Measurements from ENCODE around the gene TUBG2.
"Not testable (repeated sequence)": the region's sequence is repeated elsewhere in the genome, so short reads cannot be mapped to it uniquely, and the experiment has no call there.

The TUBG2 gene

DNA sequence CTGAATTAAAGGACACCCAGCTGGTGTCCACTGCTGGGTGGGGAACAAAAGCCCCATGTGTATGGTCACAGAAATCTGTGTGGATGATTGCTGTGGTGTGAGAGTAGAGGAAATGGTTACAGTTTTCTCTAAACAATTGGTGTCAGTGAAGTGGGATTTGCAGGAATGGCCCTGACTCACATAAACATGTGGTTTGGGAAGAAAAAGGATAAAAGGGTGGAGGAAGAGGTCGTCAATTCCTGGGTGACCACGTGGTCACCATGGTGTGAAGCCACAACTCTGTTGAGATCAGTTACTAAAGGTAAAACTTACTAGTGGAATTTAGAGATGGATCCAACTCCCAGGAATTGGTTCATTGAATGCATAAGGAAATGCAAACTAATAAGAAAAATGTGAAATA is 3.6 kb upstream of the TUBG2 start:
- no peak for DNase-seq

DNA sequence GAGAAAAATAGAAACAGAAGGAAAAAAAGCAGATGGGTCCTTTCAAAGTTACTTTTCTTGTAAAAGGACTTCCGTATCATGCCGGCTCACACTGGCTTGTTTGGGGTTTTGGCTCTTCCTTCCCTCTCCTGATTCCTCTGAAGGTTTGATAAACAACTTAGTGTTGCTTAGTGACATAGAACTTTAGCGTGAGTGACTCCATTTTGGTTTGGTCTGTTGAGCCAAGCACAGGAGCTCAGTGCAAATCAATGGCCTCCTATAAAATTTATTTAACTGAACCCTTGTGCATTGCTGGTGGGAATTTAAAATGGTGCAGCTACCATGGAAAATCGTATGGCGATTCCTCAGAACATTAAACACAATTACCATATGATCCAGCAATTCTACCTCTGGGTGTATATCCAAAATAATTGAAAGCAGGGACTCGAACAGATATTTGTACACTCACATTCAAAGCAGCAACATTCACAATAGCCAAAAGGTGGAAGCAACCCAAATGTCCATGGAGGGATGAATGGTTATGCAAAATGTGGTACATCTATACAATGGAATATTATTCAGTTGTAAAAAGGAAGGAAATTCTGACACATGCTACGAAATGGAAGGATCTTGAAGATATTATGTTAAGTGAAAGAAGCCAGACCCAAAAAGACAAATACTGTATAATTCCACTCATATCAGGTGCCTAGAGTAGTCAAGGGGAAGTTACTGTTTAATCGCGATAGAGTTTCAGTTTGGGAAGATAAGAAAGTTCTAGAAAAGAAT is 1.1 kb upstream of the TUBG2 start:
- DNase-seq, result peak; percentile 23

DNA sequence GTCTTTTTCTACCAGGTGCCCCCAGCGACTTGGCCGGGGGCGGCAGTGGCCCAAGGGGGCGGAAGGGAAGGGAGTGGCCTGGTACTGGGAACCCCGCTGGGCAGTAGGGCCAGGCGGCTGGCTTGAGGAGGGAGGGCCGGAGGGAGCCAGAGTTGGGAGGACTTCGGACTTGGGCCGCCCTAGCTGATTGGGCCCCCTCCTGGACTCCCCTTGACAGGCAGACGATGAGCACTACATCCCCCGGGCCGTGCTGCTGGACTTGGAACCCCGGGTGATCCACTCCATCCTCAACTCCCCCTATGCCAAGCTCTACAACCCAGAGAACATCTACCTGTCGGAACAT is 819 bp downstream of the TUBG2 start:
- DNase-seq, result not testable (repeated sequence)

DNA sequence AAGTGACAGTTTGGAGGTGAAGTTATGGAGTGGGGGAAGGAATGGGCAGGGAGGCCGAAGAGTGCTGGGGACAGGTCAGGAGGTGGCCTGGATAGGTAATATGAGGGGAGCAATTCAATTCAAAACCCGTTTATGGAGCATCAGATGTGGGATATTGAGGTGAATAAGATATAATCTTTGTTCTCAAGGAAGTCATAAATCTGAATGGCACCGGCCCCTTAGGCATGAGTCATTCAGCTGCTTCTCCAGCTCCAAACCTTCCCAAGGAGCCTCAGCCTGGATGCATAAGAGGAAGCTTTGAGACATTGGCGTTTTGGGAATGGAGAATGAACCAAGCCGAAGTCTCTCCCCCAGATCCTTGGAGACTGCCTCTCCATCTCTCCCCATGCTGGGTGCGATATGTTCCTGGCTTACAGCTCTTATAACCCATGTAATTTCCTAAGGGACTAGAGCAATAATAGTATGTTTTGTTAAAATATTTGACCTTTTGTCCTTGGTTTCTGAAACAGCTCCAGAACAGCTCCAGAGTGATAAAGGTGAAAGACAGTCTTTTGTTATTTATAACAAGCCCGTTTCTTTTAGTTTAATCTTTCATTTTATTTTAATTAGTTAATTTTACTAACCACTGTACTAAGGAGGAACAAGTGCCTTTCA is 1.7 kb downstream of the TUBG2 start:
- DNase-seq, result no peak

DNA sequence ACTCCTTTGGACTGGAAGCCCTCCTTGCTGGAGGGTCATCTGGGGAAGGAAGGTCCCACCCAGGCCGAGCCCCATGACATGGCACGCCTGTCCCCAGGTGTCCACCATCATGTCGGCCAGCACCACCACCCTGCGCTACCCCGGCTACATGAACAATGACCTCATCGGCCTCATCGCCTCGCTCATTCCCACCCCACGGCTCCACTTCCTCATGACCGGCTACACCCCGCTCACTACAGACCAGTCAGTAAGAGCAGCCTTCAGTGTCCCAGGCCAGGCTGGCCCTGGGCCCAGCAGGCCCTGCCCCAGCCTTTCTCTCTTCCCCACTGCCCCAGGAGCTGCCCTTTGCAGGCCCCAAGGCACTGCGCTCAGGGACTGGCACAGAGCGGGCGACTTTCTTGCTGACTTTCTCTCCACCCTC is 6.5 kb downstream of the TUBG2 start:
- no peak for DNase-seq

DNA sequence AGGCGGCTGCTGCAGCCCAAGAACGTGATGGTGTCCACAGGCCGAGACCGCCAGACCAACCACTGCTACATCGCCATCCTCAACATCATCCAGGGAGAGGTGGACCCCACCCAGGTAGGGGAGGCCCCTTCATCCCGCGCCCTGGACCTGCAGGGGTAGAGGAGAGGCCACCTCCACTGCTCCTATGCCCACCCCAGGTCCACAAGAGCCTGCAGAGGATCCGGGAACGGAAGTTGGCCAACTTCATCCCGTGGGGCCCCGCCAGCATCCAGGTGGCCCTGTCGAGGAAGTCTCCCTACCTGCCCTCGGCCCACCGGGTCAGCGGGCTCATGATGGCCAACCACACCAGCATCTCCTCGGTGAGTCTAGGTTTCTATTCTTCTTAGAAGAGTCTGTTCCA is 7.0 kb downstream of the TUBG2 start:
- not testable (repeated sequence) for DNase-seq

DNA sequence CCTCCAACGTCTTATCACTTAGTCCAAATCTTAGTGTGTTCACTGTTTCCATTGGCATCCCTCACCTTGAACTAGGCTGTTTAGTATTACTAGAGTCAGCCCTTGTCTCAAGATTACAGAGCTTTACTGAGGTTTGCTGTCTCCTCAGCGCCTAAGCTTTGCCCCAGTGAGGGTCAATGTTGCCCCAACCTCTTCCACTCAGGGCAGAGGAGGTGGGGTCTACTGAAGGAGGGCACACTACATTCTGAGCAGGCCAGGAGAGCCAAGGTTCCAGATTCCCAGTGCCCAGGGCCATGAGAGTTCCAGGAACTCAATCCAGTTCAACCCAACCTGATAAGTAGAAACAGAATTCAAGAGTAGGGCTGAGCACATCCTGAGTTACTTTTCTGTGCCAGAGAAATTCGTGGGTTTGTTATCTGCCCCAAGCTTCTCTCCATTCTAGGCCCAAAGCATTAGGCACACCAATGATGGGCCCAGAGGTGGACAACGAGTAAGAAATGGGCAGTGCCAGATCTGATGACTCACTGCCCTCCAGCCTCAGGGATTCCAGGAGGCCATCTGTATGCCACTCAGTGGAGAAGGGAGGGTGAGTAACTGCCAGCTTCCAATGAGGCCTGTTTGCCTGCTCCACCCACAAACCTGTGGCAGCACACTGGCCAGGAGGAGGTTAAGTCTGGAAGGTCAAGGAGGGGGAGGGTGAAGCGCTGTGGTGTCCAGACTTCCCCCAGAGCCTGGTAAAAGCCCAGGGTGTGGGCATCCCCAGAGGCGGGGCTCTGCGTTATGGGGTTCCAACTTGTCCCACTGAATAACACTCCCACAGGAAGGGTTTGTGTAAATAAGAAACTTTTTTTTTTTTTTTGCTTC is 8.2 kb downstream of the TUBG2 start:
- DNase-seq, result no peak

DNA sequence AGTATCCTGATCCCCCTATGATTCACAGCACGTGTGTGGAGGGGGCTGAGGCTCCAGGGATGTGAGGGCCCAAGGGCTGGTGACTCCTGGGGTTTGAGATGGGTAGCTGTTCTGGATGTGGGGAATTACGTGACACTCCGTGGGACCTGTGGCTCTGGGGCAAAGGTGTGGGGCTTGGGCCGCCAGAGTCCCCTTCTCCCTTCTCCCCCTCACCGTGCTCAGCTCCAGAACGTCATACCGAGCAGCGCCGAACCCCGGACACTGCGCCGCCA is 10.6 kb downstream of the TUBG2 start:
- no peak for DNase-seq

DNA sequence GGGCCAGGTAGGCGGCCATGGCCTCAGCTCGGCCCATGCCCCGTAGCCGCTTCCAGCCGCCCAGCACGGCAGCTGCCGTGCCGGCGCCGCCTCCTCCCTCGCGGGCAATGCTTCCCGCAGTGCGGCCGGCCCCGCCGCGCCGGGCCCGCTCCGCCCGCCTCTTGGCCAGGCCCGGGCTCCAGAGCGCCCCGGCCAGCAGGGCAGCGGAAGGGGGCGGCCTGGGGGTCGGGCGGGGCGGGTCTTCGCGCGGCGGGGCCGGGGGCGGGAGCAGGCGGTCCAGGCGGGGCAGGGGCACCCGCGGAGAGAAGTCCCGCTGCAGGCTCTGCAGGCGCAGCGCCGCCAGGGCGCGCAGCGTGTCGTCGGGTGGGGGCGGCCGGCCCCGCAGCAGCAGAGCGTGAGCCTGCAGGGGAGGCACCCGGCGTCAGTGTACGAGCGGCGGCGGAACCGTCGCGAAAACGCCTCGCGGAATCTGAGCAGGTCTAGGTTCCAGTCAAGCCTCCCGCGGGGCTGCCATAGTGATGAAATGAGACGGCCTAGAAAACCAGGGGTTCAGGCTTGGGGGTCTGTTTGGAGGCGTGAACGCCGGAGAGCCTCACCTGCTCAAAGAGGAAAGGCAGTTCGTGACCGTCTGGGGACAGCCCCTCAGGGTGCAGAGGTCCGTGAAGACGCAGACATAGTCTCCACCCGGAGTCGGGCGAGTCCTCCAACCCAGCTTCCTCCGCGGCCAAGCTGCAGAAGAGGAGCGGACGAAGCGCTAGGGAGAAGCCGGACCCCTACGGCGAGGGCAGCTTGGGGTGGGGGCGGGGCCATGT is 11.1 kb downstream of the TUBG2 start:
- no peak for DNase-seq

DNA sequence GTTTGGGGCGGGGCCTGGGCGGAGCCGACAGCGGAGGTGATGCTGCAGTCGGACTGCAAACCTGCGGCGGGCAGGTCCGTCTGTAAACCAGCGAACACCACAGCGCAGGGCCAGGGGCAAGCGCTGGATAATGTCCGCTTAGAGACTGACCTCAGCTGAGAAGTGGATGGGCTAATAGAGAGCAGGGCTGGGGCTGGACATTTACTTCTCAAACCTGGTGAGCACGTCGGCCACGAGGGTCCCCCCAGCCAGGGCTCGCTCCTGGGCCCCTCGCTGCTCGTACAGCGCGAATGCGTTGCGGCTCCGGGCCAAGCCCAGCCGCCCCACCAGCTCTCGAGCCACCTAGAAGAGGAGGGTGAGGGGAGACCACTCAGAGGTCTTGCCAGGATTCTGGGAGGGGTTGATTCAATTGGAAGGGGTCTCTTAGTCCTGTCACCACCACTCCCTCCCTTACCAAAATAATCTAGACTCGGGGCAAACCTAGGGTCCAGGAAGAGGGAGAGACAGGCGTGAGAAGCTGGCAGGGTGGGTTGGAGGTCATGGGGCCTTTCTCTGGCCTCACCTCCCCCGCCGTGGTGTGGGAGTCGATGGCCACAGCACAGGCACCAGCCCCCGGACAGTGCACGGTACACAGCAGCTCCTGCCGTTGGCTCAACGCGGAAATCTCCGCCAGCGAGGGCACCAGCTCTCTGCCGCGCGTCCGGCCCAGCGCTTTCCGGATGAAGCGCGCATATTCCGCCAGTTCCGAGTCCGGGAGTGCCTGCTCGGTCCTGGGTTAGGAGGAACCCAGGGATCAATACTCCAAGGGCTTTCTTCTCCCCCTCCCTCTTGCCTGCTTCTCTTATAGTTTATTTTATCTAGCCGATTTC is 11.9 kb downstream of the TUBG2 start:
- no peak for DNase-seq

DNA sequence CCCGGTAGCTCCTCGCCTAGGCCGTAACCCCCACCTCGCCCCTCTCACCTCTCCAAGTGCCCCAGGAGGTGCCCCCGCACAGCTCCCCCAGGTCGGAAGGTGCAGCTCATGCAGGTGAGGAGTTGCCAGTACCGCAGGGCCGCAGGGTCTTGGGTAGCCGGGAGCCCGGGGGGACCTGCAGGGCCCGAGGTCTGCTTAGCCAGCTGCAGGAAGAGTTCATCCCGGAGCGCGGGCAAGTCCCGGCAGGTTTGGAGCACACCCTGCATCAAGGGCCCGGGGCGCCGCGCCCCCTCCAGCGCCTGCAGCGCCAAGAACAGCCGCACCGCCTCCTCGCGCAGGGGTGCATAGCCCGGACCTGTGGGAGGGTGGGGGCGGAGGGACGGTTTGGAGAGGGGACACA is 13.0 kb downstream of the TUBG2 start:
- DNase-seq, result no peak

DNA sequence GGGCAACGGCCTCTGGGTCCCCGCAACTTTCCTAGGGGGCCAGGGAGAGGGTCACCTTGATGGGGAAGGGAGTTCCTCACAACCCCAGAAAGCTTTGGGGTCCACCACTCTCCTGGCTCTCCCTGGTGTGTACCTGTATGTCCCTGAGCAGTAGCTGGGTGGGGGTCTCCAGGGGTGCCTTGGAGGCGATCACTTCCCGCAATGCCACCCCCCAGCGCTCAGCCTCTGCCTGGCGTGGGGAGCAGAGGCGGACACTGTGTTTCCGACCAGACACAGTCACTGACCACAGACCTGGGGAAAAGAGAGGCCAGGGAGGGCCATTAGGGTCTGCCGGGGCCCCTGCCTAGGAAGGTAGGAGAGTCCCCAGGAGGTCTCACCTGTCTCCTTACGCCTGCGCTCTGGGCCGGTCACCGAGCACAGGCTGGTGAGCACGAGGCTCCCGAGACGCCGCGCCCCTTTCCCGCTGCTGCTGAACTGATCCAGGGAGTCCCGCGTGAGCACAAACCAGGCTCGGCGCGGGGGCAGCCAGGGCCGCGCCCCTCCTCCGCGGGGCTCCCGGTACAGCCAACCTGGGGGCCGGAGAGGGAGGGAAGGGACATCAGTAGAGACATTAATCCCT is 14.3 kb downstream of the TUBG2 start:
- DNase-seq, result no peak

DNA sequence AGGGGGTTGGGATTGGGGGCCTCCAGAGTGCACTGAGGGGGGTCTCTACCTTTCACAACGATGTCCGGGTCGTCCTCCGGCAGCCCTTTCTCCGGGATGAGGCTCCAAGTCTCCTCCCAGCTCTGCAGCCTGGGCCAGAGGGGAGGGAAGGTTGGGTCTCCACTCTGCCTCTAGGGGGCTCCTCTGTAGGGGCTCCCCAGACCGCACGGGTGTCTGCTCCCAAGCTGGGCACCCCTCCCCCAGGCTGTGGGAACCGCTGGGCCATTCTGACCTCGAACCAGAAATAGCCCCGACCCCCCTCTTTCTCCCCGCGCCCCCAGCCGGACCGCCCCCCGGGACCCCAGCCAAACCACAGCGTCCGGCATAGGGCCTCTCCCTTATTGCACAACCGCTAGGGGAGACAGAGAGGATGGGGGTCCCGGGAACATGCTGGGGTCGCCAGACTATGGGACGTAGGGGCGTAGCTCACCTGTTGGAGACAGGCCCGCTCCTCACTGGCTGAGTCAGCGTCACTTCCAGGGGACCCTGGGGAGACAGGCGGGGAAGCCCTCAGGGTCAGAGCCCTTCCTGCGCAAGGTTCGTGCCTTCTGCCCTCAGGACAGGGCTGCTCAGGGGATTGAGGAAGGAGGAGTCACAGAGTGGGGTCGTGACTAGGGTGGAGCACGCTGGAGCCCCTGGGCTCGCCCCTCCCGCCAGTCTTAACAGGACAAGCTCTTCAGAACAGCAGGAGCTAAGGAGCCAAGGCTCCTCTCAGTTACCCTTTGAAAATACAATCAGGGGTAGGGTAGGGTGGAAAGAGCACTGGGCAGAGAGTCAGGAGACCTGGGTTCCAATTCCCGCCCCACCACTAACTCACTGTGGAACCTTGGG is 15.0 kb downstream of the TUBG2 start:
- DNase-seq, result peak; percentile 76

DNA sequence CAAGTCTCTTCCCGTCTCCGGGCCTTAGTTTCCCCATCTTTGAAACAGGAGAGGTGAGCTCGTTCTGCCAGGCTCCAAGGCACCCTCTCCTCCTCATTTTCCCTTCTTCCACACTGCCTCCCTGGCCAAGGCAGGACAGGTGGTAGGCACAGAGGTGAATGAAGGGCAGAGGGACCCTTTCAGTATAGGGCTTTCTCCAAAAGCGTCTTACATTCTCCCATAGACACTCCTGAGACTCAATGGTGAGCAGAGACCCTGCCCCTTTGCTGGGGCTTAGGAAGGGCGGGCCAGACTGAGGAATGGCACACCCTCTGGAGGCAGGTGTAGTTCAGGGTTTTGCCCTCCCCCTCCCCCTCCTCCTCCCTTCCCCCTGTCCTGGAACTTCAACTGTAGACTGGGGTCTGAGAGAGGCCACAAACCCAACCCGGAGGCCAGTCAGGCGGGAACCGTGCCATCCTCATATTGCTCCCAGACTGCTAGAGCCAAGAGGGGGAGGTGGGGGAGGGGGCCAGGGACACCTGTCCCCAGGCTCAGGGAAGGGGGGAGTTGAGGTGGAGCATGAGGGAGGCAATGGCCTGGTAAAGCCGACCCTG is 15.8 kb downstream of the TUBG2 start:
- no peak for DNase-seq

DNA sequence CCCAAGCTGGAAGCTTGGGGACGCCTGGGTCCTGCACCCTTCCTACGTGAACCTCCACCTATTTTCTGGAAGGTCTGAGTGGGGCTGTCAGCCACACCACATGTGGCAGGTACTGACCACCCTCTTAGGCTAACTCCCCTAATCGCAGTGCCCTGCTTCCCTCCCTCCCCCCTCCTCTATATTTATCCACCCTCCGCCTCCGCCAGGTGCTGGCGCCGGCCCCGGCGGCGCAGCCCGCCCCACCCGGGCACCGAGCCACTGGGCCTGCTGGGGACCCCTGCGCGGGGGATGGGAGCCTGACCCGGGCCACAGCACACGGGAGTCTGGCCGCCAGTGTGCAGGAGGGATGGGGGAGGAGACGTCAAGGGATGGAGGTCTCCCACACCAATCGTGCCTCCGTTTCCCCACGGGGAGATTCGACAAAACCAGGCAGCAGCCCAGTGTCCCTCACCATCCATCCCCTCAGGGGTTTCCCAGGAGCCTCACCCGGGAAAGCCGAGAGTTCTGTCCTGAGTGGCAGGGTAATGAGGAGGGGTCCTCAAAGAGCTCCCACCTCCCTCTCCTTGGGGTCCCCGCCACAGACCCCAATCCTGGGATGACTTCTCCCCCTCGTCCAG is 16.4 kb downstream of the TUBG2 start:
- DNase-seq, result no peak

DNA sequence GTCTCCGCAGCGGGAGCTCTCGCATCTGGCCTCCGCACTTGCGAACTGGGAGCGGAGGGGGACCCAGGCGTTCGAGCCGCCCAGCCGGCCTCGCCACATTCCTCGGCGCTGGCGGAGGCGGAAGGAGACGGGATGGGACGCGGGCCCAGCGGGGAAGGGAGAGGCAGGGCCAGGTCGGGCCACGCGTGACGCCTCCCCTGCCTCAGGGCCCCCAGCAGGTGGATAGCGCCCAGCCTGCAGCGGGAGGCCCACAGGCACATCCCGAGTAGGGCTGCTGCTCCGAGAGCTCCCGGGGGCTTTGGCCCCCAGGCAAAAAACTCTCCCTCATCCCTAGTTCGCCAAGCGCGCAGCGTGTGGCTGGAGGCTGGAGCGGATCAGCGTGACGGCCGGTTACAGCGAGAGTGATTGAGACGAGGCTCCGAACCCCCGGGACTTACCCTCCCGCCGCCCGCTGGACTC is 16.9 kb downstream of the TUBG2 start:
- DNase-seq, result peak; percentile 55

DNA sequence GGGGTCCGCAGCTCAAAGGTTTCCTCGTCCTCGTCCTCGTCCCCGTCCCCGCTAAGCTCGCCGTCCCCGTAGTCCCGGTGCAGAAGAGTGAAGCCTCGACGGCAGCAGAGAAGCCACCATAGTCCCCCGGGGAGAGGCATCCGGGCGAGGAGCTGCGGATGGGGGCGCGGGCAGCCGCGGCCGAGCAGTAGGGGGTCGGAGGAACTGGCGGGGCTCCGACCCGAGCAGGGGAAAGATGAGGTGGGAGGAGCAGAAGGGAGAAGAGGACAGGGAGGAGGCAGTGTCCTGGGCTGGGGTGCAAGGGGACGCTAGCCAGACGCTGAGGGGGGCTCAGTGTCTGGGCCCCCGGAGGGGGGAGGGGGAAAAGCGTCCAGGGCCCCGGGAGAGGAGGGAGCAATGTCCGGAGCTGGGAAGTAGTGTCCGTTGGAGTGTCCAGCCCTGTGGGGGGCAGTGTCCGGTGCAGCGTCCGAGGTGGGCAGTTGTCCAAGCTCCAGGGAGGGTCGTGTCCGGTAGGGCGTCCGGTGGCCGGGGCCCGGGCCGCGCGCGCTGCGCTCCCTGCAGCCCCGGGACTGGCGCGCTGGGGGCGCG is 17.4 kb downstream of the TUBG2 start, which contains the start of gene PLEKHH3:
Gene PLEKHH3, minus strand, starts transcription at position 571 of the 588 bp plus-strand sequence. Its CDS starts 431 bp downstream, at position 140.
- no peak for DNase-seq

DNA sequence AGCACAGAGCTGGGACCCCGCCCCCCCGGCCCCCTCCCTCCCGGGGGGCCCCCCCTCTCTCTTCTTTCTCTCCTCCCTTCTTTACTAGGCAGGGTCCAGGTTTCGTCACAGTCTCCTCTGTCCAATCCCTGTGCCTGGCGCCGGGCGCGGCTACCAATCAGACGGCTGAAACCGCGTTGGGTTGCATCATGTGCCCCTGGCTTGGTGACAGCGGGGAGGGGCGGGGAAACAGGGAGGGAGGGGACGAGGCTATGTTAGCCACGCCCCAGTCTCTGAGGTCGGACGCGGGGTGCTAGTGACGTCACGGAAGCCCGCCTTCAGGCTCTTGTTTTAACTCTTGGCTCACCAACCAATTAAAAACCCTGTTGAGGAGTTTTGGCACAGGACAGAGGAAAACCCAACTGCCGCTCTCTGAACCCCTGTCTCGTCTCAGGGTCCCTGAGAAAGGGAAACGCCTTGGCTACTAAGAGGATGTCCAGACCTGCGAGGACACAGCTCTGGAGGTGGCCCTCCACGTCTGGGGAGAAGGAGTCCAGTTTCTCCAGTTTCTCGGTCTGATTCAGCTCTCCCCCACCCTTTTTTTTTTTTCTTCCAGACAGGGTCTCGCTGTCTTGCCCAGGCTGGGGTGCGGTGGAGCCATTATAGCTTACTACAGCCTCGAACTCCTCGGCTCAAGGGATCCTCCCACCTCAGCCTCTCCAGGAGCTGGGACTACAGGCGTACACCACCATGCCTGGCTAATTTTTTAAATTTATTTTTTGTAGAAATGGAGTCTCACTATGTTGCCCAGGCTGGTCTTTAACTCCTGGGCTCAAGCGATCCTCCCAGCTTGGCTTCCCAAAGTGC is 18.2 kb downstream of the TUBG2 start:
- peak; percentile 99 for DNase-seq
